PC-3 (cell line): ENCODE measurements around the gene DNM1. TPM values are rescaled to one million over a fixed set of nuclear protein-coding genes. Genes with fewer than 3 reads are reported as not detected.

Source experiments
- ATAC-seq: fragments of 200-7000 bp; cut with Tn5 transposase; 2 replicates; pipeline ENCODE4 v1.9.1; 2020; ENCODE audit warnings: mild to moderate bottlenecking, moderate library complexity
- BruUV-seq: library from RNA; stranded (reverse); fragments of 400-500 nt; replicated peaks from 2 replicates; lab custom pipeline; 2021; lab: Mats Ljungman, UMichigan
- CTCF ChIA-PET: fragments of 300-600 bp; sonication (Branson Sonifier 250); formaldehyde crosslinking; loops from one replicate; lab custom pipeline; 2022; ENCODE audit warnings: antibody characterized with exemption; lab: Charles Lee
- POLR2A ChIA-PET: fragments of 300-600 bp; sonication (Branson Sonifier 250); formaldehyde crosslinking; loops from one replicate; lab custom pipeline; 2022; ENCODE audit warnings: antibody characterized with exemption; ENCODE audit not compliant: unreplicated experiment; lab: Charles Lee
- DNase-seq: peaks from one replicate; pipeline ENCODE4 v3.0.0-alpha.2; 2015
- H2AFZ ChIP-seq: fragments of 300-600 bp; sonication (generic); 2 replicates; pipeline ENCODE4 v1.6.0; 2016; ENCODE audit warnings: antibody characterized with exemption, low read length
- H3F3A ChIP-seq: fragments of 300-600 bp; sonication (generic); one replicate; pipeline ENCODE4 v1.6.0; 2017; ENCODE audit warnings: antibody characterized with exemption, low read length, control low read depth, mild to moderate bottlenecking; ENCODE audit not compliant: unreplicated experiment
- H3K27ac ChIP-seq: fragments of 300-600 bp; sonication (generic); 2 replicates; pipeline ENCODE4 v1.5.1; 2016; ENCODE audit warnings: mild to moderate bottlenecking, low read length
- H3K27me3 ChIP-seq: fragments of 300-600 bp; sonication (generic); 2 replicates; pipeline ENCODE4 v1.6.1; 2016; ENCODE audit warnings: low read length, mixed read lengths
- H3K36me3 ChIP-seq: fragments of 300-600 bp; sonication (generic); 2 replicates; pipeline ENCODE4 v1.6.1; 2016; ENCODE audit warnings: low read depth, mixed run types, low read length, mixed read lengths
- H3K4me1 ChIP-seq: fragments of 300-600 bp; sonication (generic); 2 replicates; pipeline ENCODE4 v1.5.1; 2016; ENCODE audit warnings: low read length; ENCODE audit not compliant: insufficient read depth
- H3K4me2 ChIP-seq: fragments of 300-600 bp; sonication (generic); 2 replicates; pipeline ENCODE4 v1.6.0; 2016; ENCODE audit warnings: low read length
- H3K4me3 ChIP-seq: fragments of 300-600 bp; sonication (generic); 2 replicates; pipeline ENCODE4 v1.5.1; 2016; ENCODE audit warnings: mild to moderate bottlenecking, low read length, mixed read lengths
- H3K79me2 ChIP-seq: fragments of 300-600 bp; sonication (generic); 2 replicates; pipeline ENCODE4 v1.6.1; 2017; ENCODE audit warnings: low read length, mixed read lengths
- H3K9ac ChIP-seq: fragments of 300-600 bp; sonication (generic); 2 replicates; pipeline ENCODE4 v1.6.0; 2016; ENCODE audit warnings: mild to moderate bottlenecking, low read length
- H3K9me2 ChIP-seq: fragments of 300-600 bp; sonication (generic); replicated peaks from 2 replicates; pipeline ENCODE4 v1.6.1; 2016; ENCODE audit warnings: mixed run types, low read length, mixed read lengths
- H3K9me3 ChIP-seq: fragments of 300-600 bp; sonication (generic); 2 replicates; pipeline ENCODE4 v1.6.1; 2016; ENCODE audit warnings: low read length, mixed read lengths
- H4K20me1 ChIP-seq: fragments of 300-600 bp; sonication (generic); 2 replicates; pipeline ENCODE4 v1.6.1; 2016; ENCODE audit warnings: low read length, mixed read lengths
- CTCF ChIP-seq: fragments of 300-600 bp; sonication (generic); conservative IDR thresholded peaks from 2 replicates; pipeline ENCODE4 v1.5.1; 2017; ENCODE audit warnings: antibody characterized with exemption, low read depth, mild to moderate bottlenecking, low read length
- EZH2 ChIP-seq: fragments of 300-600 bp; sonication (generic); IDR thresholded peaks from one replicate; pipeline ENCODE4 v1.6.1; 2017; ENCODE audit warnings: antibody characterized with exemption, mild to moderate bottlenecking, low read length; ENCODE audit not compliant: unreplicated experiment
- EZH2phosphoT487 ChIP-seq: fragments of 300-600 bp; sonication (generic); IDR thresholded peaks from 2 replicates; pipeline ENCODE4 v1.6.1; 2018; ENCODE audit warnings: mild to moderate bottlenecking, antibody characterized with exemption, low read length, borderline replicate concordance
- intact Hi-C: fragments of 100-400 bp; cut with micrococcal nuclease; formaldehyde crosslinking; loops from 2 replicates; pipeline ENCODE4 v1.9.0; 2023
- total RNA-seq: library from RNA; depleted of rRNA; stranded (reverse); fragments of >200 nt; gene quantifications from 2 replicates; pipeline ENCODE4 v1.2.3, GENCODE V29; 2014

Gene DNM1
- total RNA-seq, 1 experiment from 2014 or later: 24.1 TPM

DNA sequence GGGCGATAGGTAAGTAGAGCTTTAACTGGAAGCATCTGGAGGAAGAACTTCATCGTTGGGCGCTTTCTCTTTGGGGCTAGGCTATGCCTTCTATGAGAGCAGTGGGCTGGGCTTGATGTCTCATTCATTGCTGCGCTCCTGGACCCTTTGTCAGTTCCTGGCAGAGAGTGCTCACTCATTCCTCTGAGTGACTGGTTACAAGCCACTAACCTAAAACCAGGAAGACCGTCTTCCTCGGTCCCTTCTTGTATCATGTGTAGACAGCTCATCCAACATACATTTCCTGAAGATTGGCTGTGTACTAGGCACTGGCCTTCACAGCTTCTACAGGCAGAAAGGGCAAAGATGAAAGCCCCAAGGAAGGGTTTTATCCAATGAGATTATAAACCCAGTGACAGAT lies 79.3 kb downstream of the DNM1 start:
- H3K4me2 ChIP-seq: no peak overlapping the region
- no TSS peak for BruUV-seq

DNA sequence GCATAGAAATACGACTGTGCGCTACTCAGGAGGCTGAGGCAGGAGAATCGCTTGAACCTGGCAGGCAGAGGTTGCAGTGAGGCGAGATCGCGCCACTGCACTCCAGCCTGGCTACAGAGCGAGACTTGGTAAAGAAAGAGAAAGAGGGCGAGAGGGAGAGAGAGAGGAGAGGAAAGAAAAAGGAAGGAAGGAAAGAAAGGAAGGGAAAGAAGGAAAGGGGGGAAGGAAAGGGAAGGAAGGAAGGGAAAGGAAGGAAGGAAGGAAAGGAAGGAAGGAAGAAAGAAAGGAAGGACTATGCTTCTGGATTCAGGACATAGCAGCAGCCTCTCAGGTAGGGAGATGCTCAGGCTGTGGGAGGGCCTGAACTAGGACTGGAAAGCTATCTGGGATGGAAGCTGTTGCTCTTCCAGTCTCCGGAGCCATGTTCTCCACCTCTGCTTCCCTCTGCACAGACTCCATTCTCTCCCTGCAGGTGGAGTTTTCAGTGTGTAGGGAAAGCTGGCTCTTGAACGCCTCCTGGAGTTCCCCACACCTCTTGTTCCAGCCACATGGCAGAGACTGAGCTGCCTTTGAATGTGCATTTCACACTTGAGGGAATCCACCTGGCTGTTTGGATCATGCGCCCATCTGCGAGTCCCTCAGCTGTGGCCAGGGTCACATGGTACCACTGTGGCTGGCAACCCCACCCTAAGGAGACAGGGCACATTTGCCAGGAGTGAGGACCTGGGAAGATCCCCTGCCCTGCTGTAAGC lies 82.0 kb downstream of the DNM1 start:
- Histone ChIP-seq H3K79me2 (no peaks in the 10 kb centered on the region), H3K9me3 (no peaks in the 10 kb centered on the region), H2AFZ (no peak overlapping the region), H3K9me2 (no peaks in the 10 kb centered on the region), H4K20me1 (no peaks in the 10 kb centered on the region), H3K4me2 (no peak overlapping the region), H3K27me3 (no peaks in the 10 kb centered on the region), H3K36me3 (no peaks in the 10 kb centered on the region), H3K4me3 (no peak overlapping the region), H3K9ac (no peak overlapping the region), H3K4me1 (no peaks in the 10 kb centered on the region), H3K27ac (no peak overlapping the region), H3F3A (no peaks in the 10 kb centered on the region)
- no peak for ATAC-seq
- no peak for TF ChIP-seq EZH2phosphoT487
- TF ChIP-seq EZH2: no peak
- no peak for TF ChIP-seq CTCF
- no peak for DNase-seq
- no TSS peak for BruUV-seq
- ChIA-PET CTCF (interaction anchor here (0.5 kb wide), 1 partner anchor 136 kb away, joined by 6 read pairs; the partner anchor contains the start of gene CERCAM), POLR2A (no interaction called here)
- intact Hi-C loops: no loop called here

More for the DNA sequence above, 79.3 kb downstream of the DNM1 start:
- H3K9me2 ChIP-seq: no peaks in the 10 kb centered on the region
- no peak overlapping the region for H3K27ac ChIP-seq
- CTCF ChIA-PET: interaction anchor here (0.6 kb wide), 1 partner anchor 158 kb away, joined by 3 read pairs; no protein-coding TSS in a partner anchor
- DNase-seq (peak; percentile 11), ATAC-seq (peak; percentile 22; the same call in 1 of the 2 replicates)
- no peaks in the 10 kb centered on the region for H4K20me1 ChIP-seq
- no peaks in the 10 kb centered on the region for H3K27me3 ChIP-seq
- intact Hi-C loops: no loop called here
- H3K79me2 ChIP-seq: 0 out of 2 replicates have a peak, but pooled peaks cover 2% of the 10 kb centered on the region
- H3K4me1 ChIP-seq: 0 out of 2 replicates have a peak, but pooled peaks cover 1% of the 10 kb centered on the region
- no peaks in the 10 kb centered on the region for H3K36me3 ChIP-seq
- no peaks in the 10 kb centered on the region for H3F3A ChIP-seq
- no peaks in the 10 kb centered on the region for H3K9me3 ChIP-seq
- TF ChIP-seq EZH2phosphoT487 (no peak), CTCF (no peak), EZH2 (no peak)
- H3K4me3 ChIP-seq: no peak overlapping the region
- no peak overlapping the region for H2AFZ ChIP-seq
- H3K9ac ChIP-seq: no peak overlapping the region
- POLR2A ChIA-PET: no interaction called here

DNA sequence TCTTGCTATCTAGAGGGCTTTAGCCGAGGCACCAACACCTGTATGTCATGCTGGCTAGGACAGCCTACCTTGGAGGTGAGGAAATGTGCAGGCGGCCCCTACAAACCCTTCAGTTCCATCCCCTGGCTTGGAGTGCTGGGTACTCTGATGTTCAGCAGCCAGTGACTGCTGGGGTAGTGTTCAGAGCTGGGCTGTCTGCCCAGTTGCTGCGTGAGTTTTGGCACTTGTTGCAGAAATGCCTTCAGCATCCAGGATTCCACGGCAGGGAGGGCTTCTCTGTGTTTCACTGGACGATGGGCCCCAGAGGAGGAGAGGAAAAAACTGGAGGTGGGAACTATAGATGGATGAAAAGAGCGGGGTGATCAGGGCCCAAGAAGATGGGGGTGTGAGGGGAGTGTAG lies 83.3 kb downstream of the DNM1 start:
- no peak overlapping the region for H3K27ac ChIP-seq
- no peaks in the 10 kb centered on the region for H4K20me1 ChIP-seq
- CTCF ChIA-PET: no interaction called here
- no peak for TF ChIP-seq CTCF
- no peak for TF ChIP-seq EZH2phosphoT487
- TF ChIP-seq EZH2: no peak
- no peak for ATAC-seq
- no peaks in the 10 kb centered on the region for H3K9me2 ChIP-seq
- H3K4me3 ChIP-seq: no peak overlapping the region
- BruUV-seq: no TSS peak
- intact Hi-C loops: no loop called here
- no peak overlapping the region for H3K9ac ChIP-seq
- no peaks in the 10 kb centered on the region for H3K4me1 ChIP-seq
- H3K9me3 ChIP-seq: no peaks in the 10 kb centered on the region
- H3K27me3 ChIP-seq: no peaks in the 10 kb centered on the region
- no peak overlapping the region for H2AFZ ChIP-seq
- no peaks in the 10 kb centered on the region for H3F3A ChIP-seq
- H3K79me2 ChIP-seq: no peaks in the 10 kb centered on the region
- H3K36me3 ChIP-seq: no peaks in the 10 kb centered on the region
- no peak for DNase-seq
- no peak overlapping the region for H3K4me2 ChIP-seq
- POLR2A ChIA-PET: no interaction called here
